ENCODE results near the gene CCDC7.
"Not testable (repeated sequence)": the region's sequence is repeated elsewhere in the genome, so short reads cannot be mapped to it uniquely, and the experiment has no call there.

The CCDC7 gene

DNA sequence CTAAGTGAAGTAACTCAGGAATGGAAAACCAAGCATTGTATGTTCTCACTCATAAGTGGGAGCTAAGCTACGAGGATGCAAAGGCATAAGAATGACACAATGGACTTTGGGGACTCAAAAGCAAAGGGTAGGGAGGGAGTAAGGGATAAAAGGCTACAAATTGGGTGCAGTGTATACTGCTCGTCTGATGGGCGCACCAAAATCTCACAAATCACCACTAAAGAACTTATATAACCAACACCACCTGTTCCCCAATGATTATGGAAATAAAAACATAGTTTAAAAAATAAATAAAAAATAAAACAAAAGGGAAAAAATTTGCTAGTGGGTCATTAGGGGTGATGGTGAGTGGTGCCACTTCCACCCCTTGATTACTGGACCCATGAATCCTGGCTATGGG, 351.5 kb downstream of the CCDC7 start:
- intact Hi-C loops (cut with DNase I); DNase-seq: not testable (repeated sequence)

DNA sequence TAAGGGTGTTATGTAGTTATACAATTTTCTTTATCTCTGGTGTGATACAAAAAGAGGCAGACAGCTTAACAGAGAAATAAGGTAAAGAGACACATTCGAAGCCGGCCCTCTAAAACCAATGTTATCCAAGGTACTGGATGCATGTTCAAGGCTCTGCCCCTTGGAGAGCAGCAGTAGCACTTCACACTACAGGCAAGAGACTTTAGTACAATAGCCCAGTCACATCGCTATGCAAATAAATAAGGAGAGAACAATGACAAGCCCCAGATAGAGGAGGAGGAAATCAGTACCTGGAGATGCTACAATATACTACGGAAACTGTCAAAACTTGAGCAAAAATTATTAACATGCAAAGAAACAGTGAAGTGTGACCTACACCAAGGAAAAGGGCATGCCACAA, 401.0 kb downstream of the CCDC7 start:
- intact Hi-C loops (cut with DNase I): no loop called here
- DNase-seq: no peak

DNA sequence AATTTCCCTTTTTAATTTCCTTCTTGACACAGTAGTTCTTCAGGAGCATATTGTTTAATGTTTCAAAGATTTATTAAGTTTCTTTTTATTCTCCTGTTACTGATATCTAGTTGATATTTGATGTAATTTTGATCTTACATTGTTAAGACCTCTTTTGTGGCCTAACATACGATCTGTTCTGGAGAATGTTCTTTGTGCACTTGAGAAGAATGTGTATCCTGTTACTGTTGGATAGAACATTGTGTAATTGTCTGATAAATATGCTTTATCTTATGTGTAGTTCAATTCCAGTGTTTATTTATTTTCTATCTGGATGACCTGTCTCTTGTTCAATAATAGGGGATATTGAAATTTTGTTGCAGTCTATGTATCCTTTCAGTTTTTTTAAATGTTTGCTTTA, 405.4 kb downstream of the CCDC7 start:
- DNase-seq: no peak
- intact Hi-C loops (cut with DNase I): no loop called here

DNA sequence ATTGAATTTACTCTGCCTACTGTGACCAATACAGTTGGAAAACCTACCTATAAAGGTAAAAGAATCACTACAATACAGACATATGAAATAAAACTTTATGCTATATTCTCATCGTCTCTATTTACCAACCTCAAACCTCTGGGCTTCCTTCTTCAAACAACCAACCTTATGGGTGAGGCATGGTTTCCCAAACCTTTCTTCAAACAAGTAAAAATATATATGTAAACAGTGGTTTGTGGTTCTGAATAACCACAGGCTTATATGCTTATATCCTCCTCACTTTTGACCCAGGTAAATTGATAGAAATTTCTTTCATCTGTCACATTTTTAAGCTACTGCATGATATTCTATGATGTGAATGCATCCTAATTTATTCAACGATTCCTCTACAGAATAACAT, 408.5 kb downstream of the CCDC7 start:
- intact Hi-C loops (cut with DNase I): no loop called here
- no peak for DNase-seq

DNA sequence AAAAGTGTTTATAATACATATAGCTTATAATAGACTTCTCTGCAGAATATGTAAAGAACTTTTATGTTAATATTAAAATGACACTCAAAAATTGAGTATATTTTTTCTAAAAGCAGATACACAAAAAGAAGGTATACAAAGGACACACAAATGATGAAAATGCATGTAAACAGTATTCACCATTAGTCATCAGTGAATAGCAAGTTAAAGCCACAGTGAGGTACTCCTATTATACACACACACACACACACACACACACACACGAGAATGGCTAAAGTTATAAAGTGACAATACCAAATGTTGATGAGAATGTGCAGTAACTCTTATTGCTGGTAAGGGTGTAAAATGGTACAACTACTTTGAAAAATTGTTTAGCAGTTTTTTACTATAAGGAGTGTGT, 419.2 kb downstream of the CCDC7 start:
- no peak for DNase-seq
- intact Hi-C loops (cut with DNase I): no loop called here

DNA sequence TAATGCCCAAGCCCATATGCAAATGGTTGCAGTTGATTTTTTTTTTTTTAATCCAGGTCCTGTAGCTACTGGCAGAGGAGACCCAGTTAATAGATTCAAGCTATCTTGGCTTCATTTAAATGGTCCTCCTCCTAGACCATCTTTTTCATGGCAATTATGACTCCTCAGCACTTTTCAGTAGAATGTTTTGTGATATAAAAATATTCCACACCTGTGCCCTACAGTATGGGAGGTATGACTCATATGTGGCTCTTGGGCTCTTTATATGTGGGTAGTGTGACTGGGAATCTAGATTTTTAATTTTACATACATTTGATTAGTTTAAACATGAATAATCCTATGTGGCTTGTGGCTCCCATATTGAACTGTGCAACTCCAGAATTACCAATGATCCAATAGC, 432.0 kb downstream of the CCDC7 start:
- intact Hi-C loops (cut with DNase I): no loop called here
- no peak for DNase-seq

DNA sequence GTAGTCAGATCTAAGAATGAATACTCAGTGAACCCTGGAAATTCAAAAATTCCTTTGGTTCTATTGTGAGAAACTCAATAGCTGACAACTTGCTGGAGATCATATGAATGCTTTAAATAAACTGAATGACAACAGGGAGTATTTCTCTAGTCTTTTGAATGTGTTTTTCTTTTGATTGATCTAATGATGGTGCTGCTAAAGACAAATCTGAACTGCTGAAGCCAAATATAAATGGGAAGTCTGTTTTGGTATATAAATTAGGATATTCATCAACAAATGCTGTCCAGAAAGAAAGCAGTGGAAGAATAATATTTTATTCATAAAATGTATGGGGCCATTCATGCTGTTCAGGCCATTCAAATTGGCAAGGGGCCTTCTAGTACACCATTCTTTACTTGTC, 432.7 kb downstream of the CCDC7 start:
- DNase-seq: no peak

DNA sequence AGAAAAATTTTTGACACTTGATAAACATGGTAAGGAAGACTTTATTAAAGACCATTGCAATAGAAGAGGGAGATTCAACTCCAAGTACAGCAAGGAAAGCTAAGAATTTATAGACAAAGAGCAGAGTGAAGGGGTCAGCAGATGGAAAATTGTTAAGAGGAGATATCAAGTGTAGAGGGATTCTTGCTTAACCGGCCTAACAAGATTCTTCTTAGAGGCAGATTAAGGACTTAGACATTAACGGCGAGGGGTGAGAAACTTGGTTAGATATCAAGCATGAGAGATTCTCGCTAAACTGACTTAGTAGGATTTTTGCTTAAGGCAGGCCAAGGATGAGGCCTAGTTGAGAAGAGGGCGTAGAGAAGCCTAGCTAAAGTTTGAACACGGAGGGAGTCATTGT, 436.1 kb downstream of the CCDC7 start:
- intact Hi-C loops (cut with DNase I): no loop called here
- DNase-seq: no peak

More for the DNA sequence above, 432.7 kb downstream of the CCDC7 start:
- intact Hi-C loops (cut with DNase I): no loop called here

DNA sequence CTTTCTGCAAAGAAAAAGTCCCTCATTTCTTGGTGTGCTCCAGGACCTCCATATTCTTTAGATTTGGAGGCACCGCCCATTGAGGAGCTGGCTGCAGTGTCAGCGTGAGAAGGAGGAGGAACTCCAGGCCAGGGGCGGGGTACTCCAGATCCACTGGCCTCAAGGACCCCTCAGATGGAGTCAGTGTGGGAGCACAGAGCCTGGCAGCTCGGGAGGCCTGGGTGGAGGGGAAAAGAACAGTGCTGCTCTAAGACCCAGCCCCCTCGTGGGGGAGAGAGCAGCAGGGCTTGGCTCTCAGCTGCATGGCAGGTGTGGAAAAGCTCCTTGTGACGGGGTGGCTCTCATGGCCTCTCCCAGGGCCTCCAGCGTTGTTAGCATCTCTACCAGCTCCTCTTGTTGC, 441.5 kb downstream of the CCDC7 start:
- peak in 3 of 10 donors; percentile 46 to 71 (median 53) for DNase-seq
- intact Hi-C loops (cut with DNase I): no loop called here

DNA sequence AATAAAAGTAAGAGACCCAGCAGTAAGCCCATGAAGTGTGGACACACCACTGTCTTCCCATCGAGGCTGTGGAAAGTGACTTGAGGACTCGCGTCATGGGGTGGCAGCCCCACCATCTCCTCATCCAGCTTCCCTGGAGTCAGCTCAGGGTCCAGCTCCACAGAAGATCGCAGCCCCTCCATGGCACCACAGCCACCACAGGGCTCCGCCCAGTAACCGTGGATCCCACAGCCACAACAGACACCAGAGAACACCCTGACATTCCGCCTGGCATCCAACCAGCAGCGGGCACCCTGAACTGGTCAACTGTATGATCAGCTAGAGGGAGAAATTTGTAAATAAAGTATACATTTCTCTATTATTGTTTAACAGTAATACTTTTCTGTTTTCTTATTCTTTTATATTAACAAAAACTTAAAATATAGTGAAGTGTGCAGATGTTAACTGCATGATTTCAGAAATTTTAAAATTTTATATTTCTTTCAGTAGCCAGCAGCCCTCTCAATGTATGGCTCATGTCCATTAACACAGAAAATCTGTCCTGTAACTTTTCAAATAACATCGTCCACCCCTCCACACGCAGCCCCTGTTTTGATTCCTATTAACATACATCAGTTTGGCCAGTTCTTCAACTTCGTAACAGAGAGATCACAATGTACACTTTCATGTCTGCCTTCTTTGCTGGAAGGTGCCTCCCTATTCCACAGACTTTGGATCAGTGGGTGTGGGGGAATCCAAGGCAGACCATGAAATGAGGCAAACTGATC, 442.4 kb downstream of the CCDC7 start:
- DNase-seq: peak in 2 of 10 donors; percentile 40 to 62
- intact Hi-C loops (cut with DNase I): no loop called here

DNA sequence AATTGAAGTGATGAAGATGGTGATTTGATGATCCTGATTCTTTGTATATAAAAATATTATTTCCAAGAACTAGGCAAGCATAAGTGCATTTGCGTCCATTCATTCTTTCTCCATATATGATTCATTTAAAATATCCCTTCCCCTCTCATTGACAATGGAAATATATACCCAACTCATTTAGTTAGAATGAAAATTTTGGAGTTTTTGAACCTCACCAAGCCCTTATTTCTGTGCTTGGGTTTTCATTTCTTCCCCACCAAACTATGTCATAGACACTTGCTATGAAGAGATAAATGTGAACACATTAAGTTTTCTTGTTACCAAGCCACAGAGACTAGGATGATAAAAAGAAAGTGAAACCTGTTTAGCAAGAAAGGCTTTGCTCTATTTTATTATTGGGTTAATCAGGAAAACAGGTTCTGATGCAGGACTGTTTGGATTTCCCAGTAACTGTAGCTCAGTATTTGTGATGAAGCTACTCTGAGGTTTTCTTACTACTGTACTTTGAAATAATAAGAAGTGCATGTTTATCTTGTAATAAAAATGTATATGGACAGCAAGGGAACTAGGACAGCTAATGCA, 443.8 kb downstream of the CCDC7 start:
- intact Hi-C loops (cut with DNase I): no loop called here
- no peak for DNase-seq

DNA sequence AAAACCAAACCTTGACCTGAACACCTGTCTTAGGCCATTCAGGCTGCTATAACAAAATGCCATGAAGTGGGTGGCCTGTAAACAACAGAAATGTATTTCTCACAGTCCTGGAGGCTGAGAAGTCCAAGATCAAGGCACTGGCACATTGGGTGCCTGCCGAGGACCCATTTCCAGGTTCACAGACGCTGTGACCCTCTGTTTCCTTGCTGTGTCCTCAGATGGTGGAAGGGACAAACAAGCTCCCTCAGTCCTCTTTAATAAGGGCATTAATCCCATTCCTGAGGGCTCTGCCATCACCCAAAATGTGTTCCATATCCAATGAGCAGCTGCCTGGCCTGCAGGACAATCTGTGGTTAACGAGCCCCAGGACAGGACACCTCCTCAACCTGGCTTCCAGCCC, 444.5 kb downstream of the CCDC7 start:
- intact Hi-C loops (cut with DNase I): no loop called here
- DNase-seq: peak in 2 of 10 donors; percentile 27 to 40

DNA sequence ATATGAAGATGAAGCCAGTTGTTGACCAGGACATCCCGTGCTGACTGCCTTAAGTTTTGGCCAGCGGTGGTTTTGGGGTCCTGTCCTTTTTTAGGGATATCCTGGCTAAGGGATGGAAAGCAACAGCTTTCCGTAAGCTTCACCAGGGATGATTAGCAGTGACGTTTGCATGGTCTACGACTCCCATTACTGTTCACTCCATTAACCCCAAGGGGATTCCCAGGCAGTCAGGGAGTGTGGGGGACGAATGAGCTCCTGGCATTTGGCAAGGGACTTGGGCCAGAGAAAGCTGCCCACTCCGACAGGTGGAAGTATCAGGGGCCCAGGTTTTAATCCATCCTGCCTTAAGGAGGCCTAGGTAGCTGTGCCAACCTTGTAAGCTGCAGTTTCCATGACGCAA, 445.3 kb downstream of the CCDC7 start:
- DNase-seq: peak in 1 of 10 donors; percentile 30
- intact Hi-C loops (cut with DNase I): no loop called here

DNA sequence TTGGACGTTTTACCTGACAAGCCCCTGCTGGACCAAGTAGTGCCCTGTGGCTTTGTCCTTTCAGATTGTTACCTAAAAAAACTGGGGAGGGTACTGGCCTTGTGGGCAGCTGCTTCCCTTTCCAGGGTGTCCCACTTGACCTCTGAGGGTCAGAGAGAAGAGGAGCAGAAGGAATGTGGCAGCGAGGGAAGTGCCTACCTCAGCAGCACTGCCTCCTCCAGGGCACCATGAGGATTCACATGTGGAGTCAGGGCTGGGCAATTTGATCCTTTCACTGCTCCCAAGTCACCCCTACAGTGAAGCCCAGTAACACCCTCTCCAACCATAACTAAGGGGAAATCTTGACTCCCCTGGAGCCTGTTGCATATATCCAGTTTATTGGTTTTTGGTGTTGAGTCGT, 447.5 kb downstream of the CCDC7 start:
- intact Hi-C loops (cut with DNase I): no loop called here
- DNase-seq: no peak

DNA sequence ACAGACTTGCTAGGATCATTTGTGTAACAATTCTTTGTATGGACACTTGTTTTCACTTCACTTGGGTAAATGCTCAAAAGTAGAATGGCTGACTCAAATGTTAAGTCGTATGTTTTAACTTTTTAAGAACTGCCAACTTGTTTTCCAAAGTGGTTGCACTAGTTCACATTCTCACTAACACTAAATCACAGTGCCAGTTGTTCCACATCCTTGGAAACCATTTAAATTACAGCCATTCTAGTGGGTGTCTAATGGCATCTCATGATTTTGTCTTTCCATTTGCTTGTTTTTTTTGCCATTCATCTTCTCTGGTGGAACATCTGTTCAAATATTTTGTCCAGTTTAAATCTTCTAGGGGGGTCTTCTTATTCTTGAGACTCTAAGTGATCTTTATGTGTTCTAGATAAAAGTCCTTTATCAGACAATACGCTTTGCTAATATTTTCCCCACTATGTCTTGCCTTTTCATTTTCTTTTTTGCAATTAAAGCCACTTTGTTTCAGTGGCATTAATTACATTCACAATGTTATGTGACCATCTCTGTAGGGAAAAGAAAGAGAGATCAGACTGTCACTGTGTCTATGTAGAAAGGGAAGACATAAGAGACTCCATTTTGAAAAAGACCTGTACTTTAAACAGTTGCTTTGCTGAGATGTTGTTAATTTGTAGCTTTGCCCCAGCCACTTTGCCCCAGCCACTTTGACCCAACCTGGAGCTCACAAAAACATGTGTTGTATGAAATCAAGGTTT, 448.1 kb downstream of the CCDC7 start:
- DNase-seq: no peak
- intact Hi-C loops (cut with DNase I): no loop called here

DNA sequence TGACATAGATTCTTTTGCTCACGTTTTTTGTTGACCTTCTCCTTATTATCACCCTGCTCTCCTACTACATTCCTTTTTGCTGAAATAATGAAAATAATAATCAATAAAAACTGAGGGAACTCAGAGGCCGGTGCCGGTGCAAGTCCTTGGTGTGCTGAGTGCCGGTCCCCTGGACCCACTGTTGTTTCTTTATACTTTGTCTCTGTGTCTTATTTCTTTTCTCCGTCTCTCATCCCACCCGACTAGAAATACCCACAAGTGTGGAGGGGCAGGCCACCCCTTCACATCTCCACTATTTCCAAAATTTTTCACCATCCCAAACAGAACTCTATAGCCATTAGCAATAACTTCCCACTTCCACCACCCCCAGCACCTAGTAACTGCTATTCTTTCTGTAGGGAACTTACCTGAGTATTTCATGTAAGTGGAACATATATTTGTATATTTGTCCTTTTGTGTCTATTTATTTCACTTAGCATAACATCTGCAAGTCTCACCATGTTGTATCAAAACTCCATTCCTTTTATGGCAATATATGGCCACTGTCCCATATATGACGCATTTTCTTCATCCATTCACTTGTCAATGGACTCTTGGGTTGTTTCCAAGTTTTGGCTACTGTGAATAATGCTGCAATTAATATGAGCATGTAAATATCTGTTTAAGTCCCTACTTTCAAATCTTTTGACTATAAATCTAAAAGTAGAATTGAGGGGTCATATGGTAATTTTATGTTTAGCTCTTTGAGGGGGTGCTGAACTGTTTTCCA, 449.4 kb downstream of the CCDC7 start:
- DNase-seq; intact Hi-C loops (cut with DNase I): not testable (repeated sequence)

DNA sequence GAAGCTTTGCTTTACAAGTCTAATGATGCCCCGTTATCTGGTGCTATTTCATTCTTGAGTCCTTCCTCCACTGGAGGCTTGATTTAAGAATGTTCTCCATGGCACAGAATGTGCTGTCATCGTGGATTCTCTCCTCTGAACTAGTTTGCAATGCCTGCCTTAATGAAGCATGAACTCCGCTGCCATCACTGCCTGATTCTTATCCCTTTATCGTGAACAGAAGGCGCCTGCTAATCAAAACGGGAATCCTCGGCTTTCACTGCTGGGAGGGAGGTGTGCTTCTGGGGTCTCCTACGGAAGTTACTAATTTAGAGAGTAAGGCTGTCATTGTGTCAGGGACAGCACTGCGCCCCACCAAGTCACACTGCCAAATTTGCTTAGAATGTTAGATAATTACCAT, 455.9 kb downstream of the CCDC7 start:
- DNase-seq: no peak
- intact Hi-C loops (cut with DNase I): no loop called here

DNA sequence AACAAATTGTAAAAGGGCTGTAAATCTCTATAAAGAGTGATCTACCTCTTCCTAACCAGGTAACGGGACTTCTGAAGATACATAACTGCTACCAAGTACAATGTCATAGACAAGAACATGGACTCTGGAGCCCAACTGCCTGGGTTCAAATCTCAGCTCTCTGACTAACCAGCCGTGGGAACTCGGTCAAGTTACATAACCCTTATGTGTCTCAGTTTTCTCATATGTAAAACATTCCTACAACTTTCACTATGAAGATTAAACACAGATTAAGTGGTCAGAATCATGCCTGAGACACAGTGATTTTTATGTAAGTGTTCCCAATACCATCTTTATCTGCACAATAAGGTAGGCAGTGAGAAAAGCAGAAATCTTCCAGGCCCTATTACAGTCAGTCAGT, 459.5 kb downstream of the CCDC7 start:
- no peak for DNase-seq
- intact Hi-C loops (cut with DNase I): no loop called here

DNA sequence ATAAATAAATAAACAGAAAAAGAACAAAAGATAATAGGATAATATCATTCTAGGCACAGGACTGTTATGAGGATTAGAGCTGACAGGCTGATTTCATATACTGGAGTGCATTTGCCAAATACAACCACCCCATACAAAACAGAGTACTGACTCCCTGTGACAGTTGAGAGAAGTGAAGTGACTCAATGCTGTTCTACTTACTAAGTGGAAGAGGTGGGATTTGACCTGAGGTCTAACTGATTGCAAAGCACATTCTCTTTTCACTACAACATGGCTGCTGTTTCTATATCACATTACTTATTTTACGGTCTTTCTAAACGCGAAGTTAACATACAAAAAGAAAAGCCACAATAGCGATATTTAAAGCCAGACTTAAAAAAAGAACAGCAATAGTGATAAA, 460.7 kb downstream of the CCDC7 start:
- intact Hi-C loops (cut with DNase I): no loop called here
- no peak for DNase-seq

DNA sequence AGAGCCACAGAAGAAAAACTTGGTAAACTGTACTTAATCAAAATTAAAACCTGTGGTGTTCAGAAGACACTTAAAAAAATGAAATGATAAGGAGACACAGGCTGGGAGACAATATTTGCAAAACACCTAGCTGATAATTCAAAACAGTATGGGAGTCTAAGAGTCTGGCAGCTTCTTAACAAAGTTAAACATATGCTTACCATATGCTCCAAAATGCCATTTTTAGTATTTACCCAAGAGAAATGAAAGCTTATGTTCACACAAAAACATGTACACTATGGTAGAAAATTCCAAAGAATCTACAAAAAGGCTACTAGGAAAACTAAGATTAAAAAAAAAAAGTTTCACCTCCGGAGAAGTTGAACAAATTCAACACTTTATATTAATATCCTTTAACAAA, 463.5 kb downstream of the CCDC7 start:
- no peak for DNase-seq
- intact Hi-C loops (cut with DNase I): no loop called here

DNA sequence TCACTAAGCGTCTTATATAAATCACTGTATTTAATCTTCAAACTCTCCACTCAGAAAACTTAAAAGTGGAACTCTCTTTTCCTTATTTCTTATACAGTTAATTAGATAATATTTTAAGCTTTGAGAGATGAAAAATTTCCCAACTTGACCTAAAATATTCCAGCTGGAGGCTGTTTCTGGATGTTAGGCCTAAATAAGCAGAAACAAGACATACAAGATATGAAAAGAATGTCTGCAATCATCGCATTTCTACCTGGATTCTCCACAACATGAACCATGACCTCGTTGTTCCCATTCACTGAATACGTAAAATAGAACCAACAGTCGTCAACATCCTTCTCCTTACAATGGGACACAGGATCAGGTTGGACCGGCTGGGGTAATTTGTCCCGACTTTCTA, 464.0 kb downstream of the CCDC7 start:
- intact Hi-C loops (cut with DNase I); DNase-seq: not testable (repeated sequence)

All from posterior cingulate gyrus (tissue), 11 donors.